DOHH2 (cell line): Measurements from ENCODE around the gene GARNL3.

ENCODE experiments used
- EZH2phosphoT487 ChIP-seq: fragments of 200-600 bp; sonication (generic); IDR thresholded peaks from 2 replicates; pipeline ENCODE4 v1.6.1; 2017; ENCODE audit warnings: borderline replicate concordance, mild to moderate bottlenecking, antibody characterized with exemption, low read length, moderate library complexity, mixed read lengths
- TF ChIP-seq, protein P1 (sequence below): fragments of 200-600 bp; sonication (generic); IDR thresholded peaks from one replicate; pipeline ENCODE4 v1.5.1; 2014; ENCODE audit warnings: antibody characterized with exemption, mild to moderate bottlenecking, low read depth, low read length; ENCODE audit not compliant: poor library complexity, severe bottlenecking

DNA sequence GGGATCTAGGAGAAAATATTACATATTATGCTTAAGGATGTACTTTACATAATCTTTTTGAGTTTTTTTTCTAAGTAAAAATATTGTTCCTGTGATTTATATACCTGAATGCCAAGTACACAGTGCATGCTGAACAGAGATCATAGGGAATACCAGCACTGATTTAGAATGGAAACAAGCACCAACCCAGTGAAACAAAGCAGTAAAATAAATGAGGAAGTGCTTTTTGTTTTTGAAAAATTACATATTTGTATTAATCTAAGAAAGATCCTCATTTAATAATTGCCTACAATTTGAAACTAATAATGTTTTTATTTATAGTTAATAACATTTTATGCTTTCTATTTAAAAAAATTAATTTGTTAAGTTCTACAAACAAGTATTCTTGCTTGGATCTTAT lies 18.0 kb downstream of the GARNL3 start:
- TF ChIP-seq, protein P1, sequence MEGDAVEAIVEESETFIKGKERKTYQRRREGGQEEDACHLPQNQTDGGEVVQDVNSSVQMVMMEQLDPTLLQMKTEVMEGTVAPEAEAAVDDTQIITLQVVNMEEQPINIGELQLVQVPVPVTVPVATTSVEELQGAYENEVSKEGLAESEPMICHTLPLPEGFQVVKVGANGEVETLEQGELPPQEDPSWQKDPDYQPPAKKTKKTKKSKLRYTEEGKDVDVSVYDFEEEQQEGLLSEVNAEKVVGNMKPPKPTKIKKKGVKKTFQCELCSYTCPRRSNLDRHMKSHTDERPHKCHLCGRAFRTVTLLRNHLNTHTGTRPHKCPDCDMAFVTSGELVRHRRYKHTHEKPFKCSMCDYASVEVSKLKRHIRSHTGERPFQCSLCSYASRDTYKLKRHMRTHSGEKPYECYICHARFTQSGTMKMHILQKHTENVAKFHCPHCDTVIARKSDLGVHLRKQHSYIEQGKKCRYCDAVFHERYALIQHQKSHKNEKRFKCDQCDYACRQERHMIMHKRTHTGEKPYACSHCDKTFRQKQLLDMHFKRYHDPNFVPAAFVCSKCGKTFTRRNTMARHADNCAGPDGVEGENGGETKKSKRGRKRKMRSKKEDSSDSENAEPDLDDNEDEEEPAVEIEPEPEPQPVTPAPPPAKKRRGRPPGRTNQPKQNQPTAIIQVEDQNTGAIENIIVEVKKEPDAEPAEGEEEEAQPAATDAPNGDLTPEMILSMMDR = no peak
- TF ChIP-seq EZH2phosphoT487 = no peak
